Measurements from ENCODE around the gene DHX34.
"Not testable (repeated sequence)": the region's sequence is repeated elsewhere in the genome, so short reads cannot be mapped to it uniquely, and the experiment has no call there.

Gene DHX34

GRCh38 chr19:47323872-47324271 is 25.2 kb upstream of the DHX34 start:
- no peak for DNase-seq (ENCODE audit: low read depth in 2 of 2, low spot score in 1 of 2)

DNA sequence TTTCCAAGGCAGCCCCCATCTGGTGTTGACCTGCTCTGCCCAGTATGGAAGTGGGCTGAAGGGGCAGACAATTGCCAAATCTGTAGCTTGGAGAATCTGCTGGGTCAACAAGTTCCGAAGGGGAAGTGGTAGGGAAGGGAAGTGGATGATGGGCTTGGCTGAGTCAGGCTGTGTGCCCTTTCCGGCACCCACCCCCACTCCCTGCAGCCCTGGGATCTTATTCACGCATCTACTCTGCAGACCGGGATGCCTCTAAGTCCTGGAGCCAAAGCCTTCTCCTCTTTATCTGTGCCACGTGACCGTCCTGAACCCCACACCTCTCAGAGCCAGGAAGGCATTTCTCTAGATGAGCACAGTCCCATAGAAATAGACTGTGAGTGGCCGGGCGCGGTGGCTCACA is 24.6 kb upstream of the DHX34 start:
- no peak for DNase-seq (ENCODE audit: low read depth in 2 of 2, low spot score in 1 of 2)

DNA sequence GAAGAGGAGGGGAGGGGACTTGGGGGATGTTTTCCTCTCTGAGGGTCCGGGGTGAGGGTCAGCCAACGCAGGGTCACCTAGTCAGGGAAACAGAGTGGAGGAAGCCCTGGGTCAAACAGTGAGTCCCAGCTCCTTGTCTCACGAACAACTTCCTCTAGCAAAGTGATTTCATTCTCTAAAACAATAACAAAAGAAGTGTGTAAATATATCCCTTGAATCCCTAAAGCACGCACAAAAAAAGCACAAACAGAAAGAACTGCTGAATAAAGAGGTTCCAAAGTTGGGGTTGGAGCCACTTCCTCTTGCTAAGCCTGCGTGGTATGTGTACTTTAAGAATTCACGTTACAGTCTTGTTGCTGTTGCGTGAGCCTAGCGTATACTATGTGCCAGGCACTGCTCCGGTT is 18.6 kb upstream of the DHX34 start:
- DNase-seq (ENCODE audit: low read depth in 2 of 2, low spot score in 1 of 2) = no peak

DNA sequence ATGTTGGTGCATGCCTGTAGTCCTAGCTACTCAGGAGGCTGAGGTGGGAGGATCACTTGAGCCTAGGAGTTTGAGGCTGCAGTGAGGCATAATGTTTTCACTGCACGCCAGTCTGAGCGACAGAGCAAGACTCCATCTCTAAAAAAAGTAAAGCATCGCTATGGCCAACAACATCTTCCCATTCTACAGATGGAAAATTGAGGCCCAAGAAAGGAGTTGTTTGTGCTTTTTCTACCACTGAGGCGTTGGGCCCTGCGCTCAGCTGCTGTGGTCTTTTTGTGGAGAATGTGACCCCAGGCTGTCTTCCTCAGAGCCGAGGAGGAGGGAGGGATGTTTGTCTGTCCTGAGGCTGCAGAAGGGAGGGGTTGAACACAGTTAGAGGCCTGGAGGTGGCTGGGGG is 17.6 kb upstream of the DHX34 start:
- no peak for DNase-seq (ENCODE audit: low read depth in 2 of 2, low spot score in 1 of 2)

GRCh38 chr19:47331931-47332547 is 17.1 kb upstream of the DHX34 start, which contains the start of gene C5AR2:
Gene C5AR2 (plus strand): TSS chr19:47332175. CDS start chr19:47340800, 8,625 bp downstream.
- DNase-seq (ENCODE audit: low read depth in 2 of 2, low spot score in 1 of 2) = no peak

GRCh38 chr19:47336765-47337718 is 12.1 kb upstream of the DHX34 start:
- DNase-seq (ENCODE audit: low read depth in 2 of 2, low spot score in 1 of 2) = not testable (repeated sequence)

GRCh38 chr19:47339196-47339880 is 9.8 kb upstream of the DHX34 start:
- DNase-seq (ENCODE audit: low read depth in 2 of 2, low spot score in 1 of 2) = no peak

DNA sequence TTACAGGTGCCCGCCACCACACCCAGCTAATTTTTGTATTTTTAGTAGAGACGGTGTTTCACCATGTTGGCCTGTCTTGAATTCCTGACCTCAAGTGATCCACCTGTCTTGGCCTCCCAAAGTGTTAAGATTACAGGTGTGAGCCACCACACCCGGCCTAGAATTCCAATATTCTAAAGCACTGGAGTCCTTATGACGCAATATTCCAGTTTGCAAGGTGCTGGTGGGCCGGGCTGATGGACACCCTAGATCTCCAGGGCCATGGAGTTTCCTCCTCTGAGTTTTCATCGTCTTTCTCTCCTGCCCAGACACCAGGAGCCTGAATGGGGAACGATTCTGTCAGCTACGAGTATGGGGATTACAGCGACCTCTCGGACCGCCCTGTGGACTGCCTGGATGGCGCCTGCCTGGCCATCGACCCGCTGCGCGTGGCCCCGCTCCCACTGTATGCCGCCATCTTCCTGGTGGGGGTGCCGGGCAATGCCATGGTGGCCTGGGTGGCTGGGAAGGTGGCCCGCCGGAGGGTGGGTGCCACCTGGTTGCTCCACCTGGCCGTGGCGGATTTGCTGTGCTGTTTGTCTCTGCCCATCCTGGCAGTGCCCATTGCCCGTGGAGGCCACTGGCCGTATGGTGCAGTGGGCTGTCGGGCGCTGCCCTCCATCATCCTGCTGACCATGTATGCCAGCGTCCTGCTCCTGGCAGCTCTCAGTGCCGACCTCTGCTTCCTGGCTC is 8.5 kb upstream of the DHX34 start:
- no peak for DNase-seq (ENCODE audit: low read depth in 2 of 2, low spot score in 1 of 2)

DNA sequence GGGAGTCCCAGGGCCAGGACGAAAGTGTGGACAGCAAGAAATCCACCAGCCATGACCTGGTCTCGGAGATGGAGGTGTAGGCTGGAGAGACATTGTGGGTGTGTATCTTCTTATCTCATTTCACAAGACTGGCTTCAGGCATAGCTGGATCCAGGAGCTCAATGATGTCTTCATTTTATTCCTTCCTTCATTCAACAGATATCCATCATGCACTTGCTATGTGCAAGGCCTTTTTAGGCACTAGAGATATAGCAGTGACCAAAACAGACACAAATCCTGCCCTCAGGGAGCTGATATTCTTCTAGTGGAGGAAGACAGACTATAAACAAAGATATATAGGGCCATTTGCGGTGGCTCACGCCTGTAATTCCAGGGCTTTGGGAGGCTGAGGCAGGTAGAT is 7.4 kb upstream of the DHX34 start:
- DNase-seq (ENCODE audit: low read depth in 2 of 2, low spot score in 1 of 2) = no peak

DNA sequence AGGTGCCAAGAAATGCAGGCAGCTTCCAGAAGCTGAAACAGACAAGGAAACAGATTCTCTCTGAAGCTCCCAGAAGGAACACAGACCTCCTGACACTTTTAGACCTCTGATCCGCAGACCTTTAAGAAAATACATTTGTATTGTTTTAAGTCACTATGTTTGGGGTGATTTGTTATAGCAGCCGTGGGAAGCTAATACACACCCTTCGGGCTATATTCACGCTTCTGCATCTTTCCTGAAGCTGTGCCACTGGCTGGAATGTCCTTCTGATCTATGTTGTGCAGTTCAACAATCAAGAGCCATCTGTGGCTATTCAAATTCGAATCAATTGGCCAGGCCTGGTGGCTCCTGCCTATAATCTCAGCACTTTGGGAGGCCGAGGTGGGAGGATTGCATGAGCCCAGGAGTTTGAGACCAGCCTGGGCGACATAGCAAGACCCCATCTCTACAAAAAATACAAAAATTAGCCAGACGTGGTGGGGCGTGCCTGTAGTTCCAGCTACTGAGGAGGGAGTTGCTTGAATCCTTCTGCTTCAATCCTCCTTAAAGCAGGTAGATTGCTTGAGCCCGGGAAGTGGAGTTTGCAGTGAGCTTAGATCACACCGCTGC is 5.8 kb upstream of the DHX34 start:
- no peak for DNase-seq (ENCODE audit: low read depth in 2 of 2, low spot score in 1 of 2)

DNA sequence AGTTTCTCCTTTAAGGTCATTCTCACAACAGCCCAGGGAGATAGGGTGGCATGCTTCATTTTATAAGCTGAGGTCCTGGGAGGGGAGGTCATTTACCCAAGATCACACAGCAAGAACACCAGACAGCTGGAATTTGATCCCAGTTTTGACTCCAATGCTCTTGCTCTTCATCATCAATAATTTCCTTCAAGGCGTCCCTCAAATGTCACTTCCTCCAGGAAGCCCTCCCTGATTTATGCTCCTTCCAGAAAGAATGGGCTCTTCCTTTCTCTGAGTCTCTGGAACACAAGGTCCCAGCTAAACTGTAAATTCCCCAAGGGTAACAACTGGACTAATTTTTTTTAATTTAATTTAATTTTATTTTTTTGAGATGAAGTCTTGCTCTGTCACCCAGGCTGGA is 4.7 kb upstream of the DHX34 start:
- DNase-seq (ENCODE audit: low read depth in 2 of 2, low spot score in 1 of 2) = no peak

DNA sequence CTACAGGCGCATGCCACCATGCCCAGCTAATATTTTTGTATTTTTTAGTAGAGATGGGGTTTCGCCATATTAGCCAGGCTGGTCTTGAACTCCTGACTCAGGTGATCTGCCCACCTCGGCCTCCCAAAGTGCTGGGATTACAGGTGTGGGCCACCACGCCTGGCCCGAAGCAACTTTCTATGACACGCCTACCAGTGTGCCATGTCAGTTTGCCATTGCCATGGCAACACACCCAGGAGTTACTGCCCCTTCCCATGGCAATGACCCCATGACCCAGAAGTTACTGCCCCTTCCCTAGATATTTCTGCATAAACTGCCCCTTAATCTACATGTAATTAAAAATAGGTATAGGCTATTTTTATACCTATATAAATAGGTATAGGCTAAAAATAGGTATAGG is 3.1 kb upstream of the DHX34 start:
- not testable (repeated sequence) for DNase-seq (ENCODE audit: low read depth in 2 of 2, low spot score in 1 of 2)

GRCh38 chr19:47350630-47351029 is 1.5 kb downstream of the DHX34 start:
- no peak for DNase-seq (ENCODE audit: low read depth in 2 of 2, low spot score in 1 of 2)

- no peak for DNase-seq (ENCODE audit: low read depth in 2 of 2, low spot score in 1 of 2)
Measured at GRCh38 chr19:47351548-47351947, 2.4 kb downstream of the DHX34 start.

- no peak for DNase-seq (ENCODE audit: low read depth in 2 of 2, low spot score in 1 of 2)
Measured at GRCh38 chr19:47352095-47352494, 3.0 kb downstream of the DHX34 start.

DNA sequence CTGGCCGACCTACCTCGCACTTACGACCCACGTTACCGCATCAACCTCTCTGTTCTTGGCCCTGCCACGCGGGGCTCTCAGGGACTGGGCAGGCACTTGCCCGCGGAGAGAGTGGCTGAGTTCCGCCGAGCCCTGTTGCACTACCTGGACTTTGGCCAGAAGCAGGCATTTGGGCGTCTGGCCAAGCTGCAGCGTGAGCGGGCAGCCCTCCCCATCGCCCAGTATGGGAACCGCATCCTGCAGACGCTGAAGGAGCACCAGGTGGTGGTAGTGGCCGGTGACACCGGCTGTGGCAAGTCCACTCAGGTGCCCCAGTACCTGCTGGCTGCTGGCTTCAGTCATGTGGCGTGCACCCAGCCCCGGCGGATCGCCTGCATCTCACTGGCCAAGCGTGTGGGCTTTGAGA is 4.2 kb downstream of the DHX34 start:
- DNase-seq (ENCODE audit: low read depth in 2 of 2, low spot score in 1 of 2) = no peak

DNA sequence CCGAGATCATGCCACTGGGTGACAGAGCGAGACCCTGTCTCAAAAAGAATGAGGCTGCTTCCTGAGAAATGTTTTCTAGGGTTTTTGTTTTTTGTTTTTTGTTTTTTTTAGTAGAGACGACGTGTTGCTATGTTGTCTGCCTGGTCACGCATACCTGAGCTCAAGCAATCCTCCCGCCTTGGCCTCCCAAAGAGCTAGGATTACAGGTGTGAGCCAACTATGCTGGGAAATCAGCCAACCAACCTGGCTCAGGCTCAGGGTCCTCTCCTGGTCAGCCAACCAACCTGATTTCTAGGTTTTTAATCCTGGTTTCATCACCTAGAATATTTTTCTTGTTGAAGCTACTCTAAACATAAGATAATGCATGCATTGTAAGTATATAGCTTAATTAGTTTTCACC is 7.8 kb downstream of the DHX34 start:
- DNase-seq (ENCODE audit: low read depth in 2 of 2, low spot score in 1 of 2) = no peak

DNA sequence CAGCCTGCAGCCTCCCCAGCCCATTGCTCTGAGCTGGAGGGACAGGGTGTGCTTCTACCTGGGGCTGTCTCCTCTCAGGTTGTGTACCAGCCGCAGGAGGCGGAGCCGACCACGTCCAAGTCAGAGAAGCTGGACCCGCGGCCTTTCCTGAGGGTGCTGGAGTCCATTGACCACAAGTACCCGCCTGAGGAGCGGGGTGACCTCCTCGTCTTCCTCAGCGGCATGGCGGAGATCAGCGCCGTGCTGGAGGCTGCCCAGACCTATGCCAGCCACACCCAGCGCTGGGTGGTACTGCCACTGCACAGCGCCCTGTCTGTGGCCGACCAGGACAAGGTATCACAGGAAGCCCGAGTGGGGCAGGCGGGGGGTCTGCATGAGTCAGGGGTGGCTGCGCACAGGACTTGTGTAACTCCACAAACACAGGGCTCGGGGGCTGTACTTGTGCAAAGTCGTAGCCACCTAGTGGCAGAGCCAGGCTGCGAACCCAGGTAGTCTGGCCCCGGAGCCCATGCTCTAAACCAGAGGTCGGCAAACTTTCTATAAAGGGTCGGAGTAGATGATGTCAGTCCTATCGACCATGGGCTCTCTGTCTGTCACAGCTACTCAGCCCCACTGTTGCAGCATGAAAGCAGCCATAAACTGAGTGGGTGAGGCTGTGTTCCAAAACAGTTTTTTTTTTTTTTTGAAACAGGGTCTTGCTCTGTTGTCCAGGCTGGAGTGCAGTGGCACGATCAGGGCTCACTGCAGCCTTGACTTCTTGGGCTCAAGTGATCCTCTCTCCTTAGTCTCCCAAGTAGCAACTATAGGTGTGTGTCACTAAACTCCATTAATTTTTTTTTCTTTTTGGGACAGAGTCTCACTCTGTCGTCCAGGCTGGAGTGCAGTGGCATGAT is 8.9 kb downstream of the DHX34 start:
- no peak for DNase-seq (ENCODE audit: low read depth in 2 of 2, low spot score in 1 of 2)

- DNase-seq (ENCODE audit: low read depth in 2 of 2, low spot score in 1 of 2) = no peak
Measured at GRCh38 chr19:47358936-47359335, 9.8 kb downstream of the DHX34 start.

- no peak for DNase-seq (ENCODE audit: low read depth in 2 of 2, low spot score in 1 of 2)
Measured at GRCh38 chr19:47362321-47362720, 13.2 kb downstream of the DHX34 start.

All from stimulated activated CD8-positive, alpha-beta memory T cell treated with anti-CD3 and anti-CD28 coated beads, Interleukin-4, amount 100 ng/mL, for 1 hour (primary cell).